Neural progenitor cell (in vitro differentiated cells): ENCODE results near the gene PHACTR1.

Experiments used
- CTCF ChIP-seq: fragments of 200-600 bp; sonication (generic); IDR thresholded peaks from 2 replicates; pipeline ENCODE4 v1.5.1; 2017; ENCODE audit warnings: antibody characterized with exemption, mild to moderate bottlenecking
- EZH2 ChIP-seq: fragments of 200-600 bp; sonication (generic); IDR thresholded peaks from 2 replicates; pipeline ENCODE4 v1.6.1; 2017; ENCODE audit warnings: antibody characterized with exemption, mild to moderate bottlenecking, moderate library complexity
- EZH2phosphoT487 ChIP-seq: fragments of 200-600 bp; sonication (generic); IDR thresholded peaks from 2 replicates; pipeline ENCODE4 v1.6.1; 2017; ENCODE audit warnings: antibody characterized with exemption

GRCh38 chr6:13300643-13301590, 584.4 kb downstream of the PHACTR1 start:
- no peak for TF ChIP-seq EZH2
- TF ChIP-seq CTCF, result no peak
- no peak for TF ChIP-seq EZH2phosphoT487
